Mucosa of descending colon (tissue), 3 donors: ENCODE measurements around the gene LIX1L. TPM values are rescaled to one million over a fixed set of nuclear protein-coding genes. Genes with fewer than 3 reads are reported as not detected.

Experiments
- ATAC-seq: fragments of 200-7000 bp; cut with Tn5 transposase; one replicate; pipeline ENCODE4 v1.9.1; 2020; ENCODE audit warnings: mild to moderate bottlenecking, moderate library complexity
- DNase-seq, 3 donors: peaks; one replicate each; pipeline ENCODE4 v3.0.0-alpha.2; 2020
- H3K36me3 ChIP-seq: fragments of 200-600 bp; one replicate; pipeline ENCODE4 v1.8.0; 2021; ENCODE audit warnings: low read depth, mild to moderate bottlenecking
- H3K4me1 ChIP-seq: fragments of 200-600 bp; one replicate; pipeline ENCODE4 v1.8.0; 2021; ENCODE audit warnings: low read depth, mild to moderate bottlenecking
- H3K4me3 ChIP-seq: fragments of 200-600 bp; one replicate; pipeline ENCODE4 v1.8.0; 2021; ENCODE audit warnings: mild to moderate bottlenecking
- H3K9me3 ChIP-seq: fragments of 200-600 bp; one replicate; pipeline ENCODE4 v1.8.0; 2021; ENCODE audit warnings: mild to moderate bottlenecking
- CTCF ChIP-seq: fragments of 200-600 bp; IDR thresholded peaks from one replicate; pipeline ENCODE4 v1.8.0; 2022; ENCODE audit warnings: antibody characterized with exemption, mild to moderate bottlenecking
- intact Hi-C, 2 donors: fragments of 100-400 bp; cut with DNase I in 1 of 2; cut with micrococcal nuclease in 1 of 2; formaldehyde crosslinking; loops; one replicate each; pipeline versions ENCODE4 v1.11.0 to v1.11.1; 2022; cut with DNase I, micrococcal nuclease
- total RNA-seq, 3 donors: library from RNA; stranded (reverse); fragmentation: NEBNext Ultra II Directional in 2 of 3; extraction: Animal tissue kit (Norgen Biotek cat#: 25700) in 2 of 3; gene quantifications; one replicate each; pipeline versions ENCODE4 v1.2.1 to v1.2.4, GENCODE V29; 2021 to 2023
- donor health status: DM: no; HTN: no; CAD: no; lungs with moderate emphysema.
- donor health status: DM: no; HTN: no; CAD: no.
- donor health status: DM: no; HTN: yes; CAD: no.

LIX1L gene
- total RNA-seq, 3 donors from 2014 or later: 3.9 to 34.3 (median 10.2) TPM

DNA sequence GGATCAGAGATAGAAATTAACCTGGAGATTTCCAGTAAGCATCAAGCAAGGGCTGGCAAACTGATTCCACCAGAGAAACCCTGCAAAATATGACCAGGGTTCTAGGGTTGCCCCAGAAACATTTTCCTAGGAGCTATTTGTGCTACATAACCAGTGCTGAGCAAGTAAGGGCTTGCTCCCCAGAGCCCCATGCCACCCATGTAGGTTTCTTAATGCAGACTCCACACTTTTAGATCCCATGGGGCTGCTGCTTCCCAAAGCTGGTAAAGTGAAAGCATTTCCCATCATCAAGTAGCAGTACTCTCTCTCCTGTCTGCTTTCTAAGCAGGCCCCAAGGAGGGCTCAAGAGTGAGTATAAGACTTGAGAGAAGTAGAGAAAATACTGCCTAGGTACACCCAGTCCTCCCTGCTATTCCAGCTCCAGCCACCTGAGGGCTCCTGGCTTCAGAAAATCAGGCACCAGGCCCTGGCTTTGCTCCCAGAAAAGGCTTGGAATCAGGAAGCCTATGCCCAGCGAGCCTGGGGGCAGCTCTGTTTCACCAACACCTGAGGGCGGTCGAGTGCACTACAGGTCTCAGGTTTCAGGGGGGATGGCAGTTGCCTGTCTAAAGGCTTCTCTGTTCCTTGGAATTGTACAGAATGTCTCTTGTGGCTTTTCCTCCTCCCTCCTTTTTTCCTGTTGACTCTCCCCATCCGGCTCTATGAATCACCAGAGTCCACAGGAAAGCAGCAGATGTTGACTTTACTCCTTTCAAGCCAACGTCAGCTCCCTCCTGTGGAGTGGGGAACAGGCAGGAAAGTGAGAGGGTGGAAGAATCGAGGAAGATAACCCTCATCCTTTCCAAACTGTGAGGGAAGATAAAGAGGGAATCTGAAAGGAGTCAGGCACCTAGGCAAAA is 66.0 kb downstream of the LIX1L start:
- ATAC-seq: peak; percentile 94
- H3K9me3 ChIP-seq: no peaks in the 10 kb centered on the region
- no peaks in the 10 kb centered on the region for H3K36me3 ChIP-seq
- TF ChIP-seq CTCF: peak; percentile 88
- H3K4me3 ChIP-seq: no peak overlapping the region
- intact Hi-C loops: loop anchor here in 1 of 2 donors (10.0 kb wide), 1 partner anchor 123 kb away; no protein-coding TSS in a partner anchor
- H3K4me1 ChIP-seq: peaks cover 12% of the 10 kb centered on the region
- DNase-seq: peak; percentile 87 to 99 (median 94)

GRCh38 chr1:145891143-145891542 is 66.7 kb downstream of the LIX1L start:
- intact Hi-C loops: loop anchor here in 1 of 2 donors (10.0 kb wide), 1 partner anchor 124 kb away; no protein-coding TSS in a partner anchor
- TF ChIP-seq CTCF: no peak
- DNase-seq (no peak), ATAC-seq (peak; percentile 22)
- H3K9me3 ChIP-seq: no peaks in the 10 kb centered on the region
- H3K36me3 ChIP-seq: no peaks in the 10 kb centered on the region
- H3K4me3 ChIP-seq: no peak overlapping the region
- peaks cover 12% of the 10 kb centered on the region for H3K4me1 ChIP-seq

- peaks cover 17% of the 10 kb centered on the region for H3K4me1 ChIP-seq
- intact Hi-C loops: loop anchor here in 1 of 2 donors (10.0 kb wide), 1 partner anchor 125 kb away; no protein-coding TSS in a partner anchor
- DNase-seq (no peak), ATAC-seq (no peak)
- no peak for TF ChIP-seq CTCF
- H3K36me3 ChIP-seq: no peaks in the 10 kb centered on the region
- H3K4me3 ChIP-seq: no peak overlapping the region
- no peaks in the 10 kb centered on the region for H3K9me3 ChIP-seq
Observed at GRCh38 chr1:145889722-145890121, 68.1 kb downstream of the LIX1L start.

- Histone ChIP-seq H3K4me3 (no peak overlapping the region), H3K9me3 (no peaks in the 10 kb centered on the region), H3K4me1 (peaks cover 17% of the 10 kb centered on the region), H3K36me3 (no peaks in the 10 kb centered on the region)
- DNase-seq: no peak
- no peak for ATAC-seq
- intact Hi-C loops: no loop called here
- TF ChIP-seq CTCF: no peak
Observed at GRCh38 chr1:145887631-145888030, 70.2 kb downstream of the LIX1L start.

- intact Hi-C loops: no loop called here
- H3K36me3 ChIP-seq: no peaks in the 10 kb centered on the region
- H3K4me1 ChIP-seq: peaks cover 10% of the 10 kb centered on the region
- DNase-seq: no peak
- no peak overlapping the region for H3K4me3 ChIP-seq
- TF ChIP-seq CTCF: no peak
- H3K9me3 ChIP-seq: no peaks in the 10 kb centered on the region
- ATAC-seq: no peak
Observed at GRCh38 chr1:145886816-145887215, 71.0 kb downstream of the LIX1L start.
